ENCODE data around the gene NEUROD4. TPM values are rescaled to one million over a fixed set of nuclear protein-coding genes. Genes with fewer than 3 reads are reported as not detected.

The NEUROD4 gene
- total and polyA plus RNA-seq, 12 donors, result 0.17 to 3.3 (median 1.1) TPM; not detected in 5

DNA sequence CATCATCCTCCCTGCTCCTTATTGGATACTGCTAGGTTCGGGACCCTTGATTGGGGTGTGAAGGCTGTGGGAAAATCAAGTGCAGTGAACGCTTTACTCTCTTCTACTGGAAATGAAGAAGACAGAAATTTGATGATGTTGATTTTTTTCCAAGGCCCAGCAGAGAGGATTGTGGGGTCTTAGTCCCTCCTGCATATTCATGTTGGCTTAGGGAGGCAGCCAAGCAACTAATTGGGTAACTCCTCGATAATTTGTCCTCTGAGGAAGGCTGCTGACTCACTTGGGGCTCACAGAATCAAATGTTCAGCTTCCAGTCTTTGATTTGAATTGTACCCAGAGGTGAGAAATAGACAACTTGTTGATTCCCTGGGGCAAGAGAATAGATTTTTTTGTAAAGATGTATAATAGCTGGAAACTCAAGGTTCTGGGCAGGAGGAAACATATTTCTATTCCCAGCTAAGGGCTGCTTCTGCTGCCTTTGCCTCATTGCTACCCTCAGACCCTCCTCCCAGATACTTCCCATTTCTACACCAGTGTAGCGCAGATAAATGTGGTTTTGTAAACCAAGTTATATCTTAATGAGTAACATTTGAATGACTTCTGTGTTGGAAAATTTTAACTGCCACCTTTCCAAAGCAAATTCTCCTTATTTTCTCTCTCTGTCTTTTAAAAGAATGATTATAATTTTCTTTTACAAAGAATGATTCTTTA lies 21.7 kb downstream of the NEUROD4 start:
- no peak for DNase-seq
- Histone ChIP-seq H3K4me1 (replicated peaks in 1 of 2) (no peaks in the 10 kb centered on the region), H3K27me3 (no peaks in the 10 kb centered on the region), H3K36me3 (replicated peaks in 1 of 2) (no peaks in the 10 kb centered on the region), H3K27ac (no peak overlapping the region), H3K9me3 (replicated peaks in 1 of 3) (no peaks in the 10 kb centered on the region), H3K4me3 (no peak overlapping the region)
- intact Hi-C loops (cut with DNase I), result no loop called here
- WGBS, 4 donors, result 61 to 76% (median 68%) methylated on average over 4 of the region's 4 CpGs
- no peak for TF ChIP-seq POLR2A (IDR thresholded peaks at IDR 0.05)
- TF ChIP-seq, protein P1, sequence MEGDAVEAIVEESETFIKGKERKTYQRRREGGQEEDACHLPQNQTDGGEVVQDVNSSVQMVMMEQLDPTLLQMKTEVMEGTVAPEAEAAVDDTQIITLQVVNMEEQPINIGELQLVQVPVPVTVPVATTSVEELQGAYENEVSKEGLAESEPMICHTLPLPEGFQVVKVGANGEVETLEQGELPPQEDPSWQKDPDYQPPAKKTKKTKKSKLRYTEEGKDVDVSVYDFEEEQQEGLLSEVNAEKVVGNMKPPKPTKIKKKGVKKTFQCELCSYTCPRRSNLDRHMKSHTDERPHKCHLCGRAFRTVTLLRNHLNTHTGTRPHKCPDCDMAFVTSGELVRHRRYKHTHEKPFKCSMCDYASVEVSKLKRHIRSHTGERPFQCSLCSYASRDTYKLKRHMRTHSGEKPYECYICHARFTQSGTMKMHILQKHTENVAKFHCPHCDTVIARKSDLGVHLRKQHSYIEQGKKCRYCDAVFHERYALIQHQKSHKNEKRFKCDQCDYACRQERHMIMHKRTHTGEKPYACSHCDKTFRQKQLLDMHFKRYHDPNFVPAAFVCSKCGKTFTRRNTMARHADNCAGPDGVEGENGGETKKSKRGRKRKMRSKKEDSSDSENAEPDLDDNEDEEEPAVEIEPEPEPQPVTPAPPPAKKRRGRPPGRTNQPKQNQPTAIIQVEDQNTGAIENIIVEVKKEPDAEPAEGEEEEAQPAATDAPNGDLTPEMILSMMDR (IDR thresholded peaks at IDR 0.05), result no peak

DNA sequence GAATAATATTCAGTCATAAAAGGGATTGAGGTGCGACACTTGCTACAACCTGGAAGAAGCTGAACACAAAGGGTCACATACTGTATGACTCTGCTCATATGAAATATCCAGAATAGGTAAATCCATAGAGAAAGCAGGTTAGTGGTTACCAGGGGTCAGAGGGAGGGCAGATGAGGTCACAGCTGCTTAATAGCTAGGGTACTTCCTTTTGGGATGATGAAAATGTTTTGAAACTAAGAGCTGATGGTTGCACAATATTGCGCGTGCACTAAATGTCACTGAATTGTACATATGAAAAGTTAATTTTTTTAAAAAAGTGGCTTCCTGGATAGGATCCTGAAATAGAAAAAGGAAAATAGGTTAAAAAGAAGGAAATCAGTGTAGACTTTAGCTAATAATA lies 23.8 kb downstream of the NEUROD4 start:
- Histone ChIP-seq H3K27me3 (no peaks in the 10 kb centered on the region), H3K36me3 (replicated peaks in 1 of 2) (no peaks in the 10 kb centered on the region), H3K9me3 (replicated peaks in 1 of 3) (no peaks in the 10 kb centered on the region), H3K4me1 (replicated peaks in 1 of 2) (no peaks in the 10 kb centered on the region), H3K4me3 (no peak overlapping the region), H3K27ac (no peak overlapping the region)
- intact Hi-C loops (cut with DNase I), result no loop called here
- DNase-seq, result peak in 3 of 7 donors; percentile 10 to 29 (median 24)
- WGBS, 4 donors, result 83 to 91% (median 85%) methylated on average over 3 of the region's 3 CpGs
- TF ChIP-seq, protein P1 (IDR thresholded peaks at IDR 0.05), result no peak
- TF ChIP-seq POLR2A (IDR thresholded peaks at IDR 0.05), result no peak

DNA sequence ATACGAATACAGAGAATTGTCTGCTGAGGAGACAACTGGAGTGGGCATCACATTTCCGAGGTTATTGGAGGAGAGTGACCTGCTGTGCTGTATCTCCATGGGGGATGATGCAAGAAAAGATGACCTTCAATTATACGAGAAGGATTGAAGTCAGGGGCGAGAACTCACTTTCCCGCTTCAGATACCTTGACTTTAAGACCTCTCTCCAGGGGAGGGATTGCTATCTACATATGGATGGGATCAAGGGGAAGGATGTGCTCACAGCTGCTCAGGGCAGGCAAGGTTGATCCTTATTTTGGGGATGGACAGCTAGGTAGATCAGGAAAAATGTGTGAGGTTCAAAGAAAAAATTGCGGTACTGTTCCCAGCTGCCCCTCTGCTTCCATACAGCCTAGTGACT lies 24.4 kb downstream of the NEUROD4 start:
- H3K4me1 ChIP-seq (replicated peaks in 1 of 2), result no peaks in the 10 kb centered on the region
- no peaks in the 10 kb centered on the region for H3K36me3 ChIP-seq (replicated peaks in 1 of 2)
- no peak for TF ChIP-seq POLR2A (IDR thresholded peaks at IDR 0.05)
- TF ChIP-seq, protein P1 (IDR thresholded peaks at IDR 0.05), result no peak
- no peak overlapping the region for H3K4me3 ChIP-seq
- intact Hi-C loops (cut with DNase I), result no loop called here
- no peaks in the 10 kb centered on the region for H3K9me3 ChIP-seq (replicated peaks in 1 of 3)
- H3K27ac ChIP-seq, result no peak overlapping the region
- H3K27me3 ChIP-seq, result no peaks in the 10 kb centered on the region
- no peak for DNase-seq
- WGBS, 4 donors, result 46 to 56% (median 53%) methylated on average over 6 of the region's 6 CpGs

DNA sequence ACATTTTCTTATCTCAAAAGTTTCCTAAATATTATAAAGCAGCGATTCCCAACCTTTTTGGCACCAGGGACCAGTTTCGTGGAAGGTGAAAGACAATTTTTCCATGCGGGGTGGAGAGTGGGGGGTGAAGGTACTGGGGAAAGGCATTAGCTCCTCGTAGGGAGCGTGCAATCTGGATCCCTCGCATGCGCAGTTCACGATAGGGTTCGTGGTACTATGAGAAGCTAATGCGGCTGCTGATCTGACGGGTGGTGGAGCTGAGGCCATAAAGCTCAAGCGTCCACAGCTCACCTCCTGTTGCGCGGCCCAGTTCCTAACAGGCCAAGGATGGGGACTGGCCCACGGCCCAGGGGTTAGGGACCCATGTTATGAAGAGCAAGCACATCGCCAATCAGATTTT lies 29.9 kb downstream of the NEUROD4 start:
- intact Hi-C loops (cut with DNase I), result no loop called here
- Histone ChIP-seq H3K9me3 (replicated peaks in 1 of 3) (no peaks in the 10 kb centered on the region), H3K27ac (no peak overlapping the region), H3K4me1 (replicated peaks in 1 of 2) (no peaks in the 10 kb centered on the region), H3K4me3 (no peak overlapping the region), H3K36me3 (replicated peaks in 1 of 2) (no peaks in the 10 kb centered on the region), H3K27me3 (no peaks in the 10 kb centered on the region)
- 79 to 88% (median 86%) methylated on average over 16 of the region's 16 CpGs for WGBS, 4 donors
- TF ChIP-seq, protein P1 (IDR thresholded peaks at IDR 0.05), result no peak
- DNase-seq, result no peak

Data from adrenal gland (tissue), 12 donors.